Astrocyte of the spinal cord (primary cell): ENCODE data around the gene CEP70.
"Not testable (repeated sequence)": the region's sequence is repeated elsewhere in the genome, so short reads cannot be mapped to it uniquely, and the experiment has no call there.

ENCODE experiments used
- DNase-seq: peaks from one replicate; pipeline ENCODE4 v3.0.0; 2011; ENCODE audit warnings: low read depth, low spot score
- H3K4me3 ChIP-seq: 2 replicates; pipeline ENCODE4 v1.5.1; 2011; ENCODE audit warnings: low read depth, mild to moderate bottlenecking, low read length, moderate library complexity
- in situ Hi-C: cut with HindIII; loops from 2 replicates; pipeline ENCODE4 v1.10.0; 2017; ENCODE audit warnings: low sequenced_read_pairs
- TF ChIP-seq, protein P1 (sequence below): IDR thresholded peaks from 2 replicates; pipeline ENCODE4 v1.5.1; 2012; ENCODE audit warnings: low read depth, mild to moderate bottlenecking, low read length, inconsistent platforms

CEP70 gene

DNA sequence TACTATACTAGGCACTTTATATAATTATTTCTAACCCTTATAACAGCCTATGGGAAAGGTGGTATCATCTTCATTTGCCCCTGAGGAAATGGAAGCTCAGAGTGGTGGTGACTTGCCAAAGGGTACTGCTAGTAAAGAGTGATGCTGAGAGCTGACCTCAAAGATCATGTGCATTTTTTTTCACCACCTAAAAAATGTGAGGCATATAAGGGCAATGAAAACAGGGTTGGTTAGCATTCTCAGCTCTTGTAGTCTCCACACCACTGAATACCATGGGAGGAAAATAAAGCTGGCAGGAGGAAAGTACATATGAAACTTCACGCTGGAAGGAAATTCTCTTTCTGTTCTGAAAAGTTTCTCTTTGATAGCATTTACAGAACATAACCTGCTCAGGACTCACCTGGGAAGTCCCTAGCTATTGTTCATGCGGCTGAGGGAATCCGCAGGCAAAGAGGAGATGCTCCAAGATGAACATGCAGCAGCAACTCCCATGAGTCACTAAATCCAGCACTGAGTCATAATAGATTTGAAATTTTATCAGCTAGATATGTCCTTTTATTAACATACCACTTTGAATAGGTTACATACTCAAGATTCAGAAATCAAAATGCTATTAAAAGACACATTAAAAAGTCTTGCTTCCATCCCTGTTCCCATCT is 31.8 kb upstream of the CEP70 start:
- DNase-seq: peak; percentile 38
- TF ChIP-seq, protein P1, sequence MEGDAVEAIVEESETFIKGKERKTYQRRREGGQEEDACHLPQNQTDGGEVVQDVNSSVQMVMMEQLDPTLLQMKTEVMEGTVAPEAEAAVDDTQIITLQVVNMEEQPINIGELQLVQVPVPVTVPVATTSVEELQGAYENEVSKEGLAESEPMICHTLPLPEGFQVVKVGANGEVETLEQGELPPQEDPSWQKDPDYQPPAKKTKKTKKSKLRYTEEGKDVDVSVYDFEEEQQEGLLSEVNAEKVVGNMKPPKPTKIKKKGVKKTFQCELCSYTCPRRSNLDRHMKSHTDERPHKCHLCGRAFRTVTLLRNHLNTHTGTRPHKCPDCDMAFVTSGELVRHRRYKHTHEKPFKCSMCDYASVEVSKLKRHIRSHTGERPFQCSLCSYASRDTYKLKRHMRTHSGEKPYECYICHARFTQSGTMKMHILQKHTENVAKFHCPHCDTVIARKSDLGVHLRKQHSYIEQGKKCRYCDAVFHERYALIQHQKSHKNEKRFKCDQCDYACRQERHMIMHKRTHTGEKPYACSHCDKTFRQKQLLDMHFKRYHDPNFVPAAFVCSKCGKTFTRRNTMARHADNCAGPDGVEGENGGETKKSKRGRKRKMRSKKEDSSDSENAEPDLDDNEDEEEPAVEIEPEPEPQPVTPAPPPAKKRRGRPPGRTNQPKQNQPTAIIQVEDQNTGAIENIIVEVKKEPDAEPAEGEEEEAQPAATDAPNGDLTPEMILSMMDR: no peak
- H3K4me3 ChIP-seq: no peak overlapping the region
- in situ Hi-C loops: no loop called here

DNA sequence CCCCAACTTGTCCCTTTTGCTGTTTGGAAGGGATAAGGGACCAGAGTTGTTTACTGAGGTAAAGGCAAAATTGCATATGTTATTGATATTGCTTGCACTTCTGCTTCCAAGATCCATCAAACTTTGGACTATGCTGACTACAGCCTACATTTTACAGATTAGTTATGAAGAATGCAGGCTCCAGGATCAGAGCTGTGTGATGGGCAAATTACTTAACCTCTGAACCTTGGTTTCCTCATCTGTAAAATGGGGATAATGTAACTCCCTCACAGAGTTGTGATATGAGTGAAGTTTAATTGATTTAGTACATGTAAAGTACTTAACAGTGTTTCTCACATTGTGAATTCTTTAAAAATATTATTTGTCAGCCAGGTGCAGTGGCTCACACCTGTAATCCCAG is 30.5 kb upstream of the CEP70 start:
- in situ Hi-C loops: no loop called here
- no peak overlapping the region for H3K4me3 ChIP-seq
- no peak for DNase-seq
- TF ChIP-seq, protein P1: no peak

DNA sequence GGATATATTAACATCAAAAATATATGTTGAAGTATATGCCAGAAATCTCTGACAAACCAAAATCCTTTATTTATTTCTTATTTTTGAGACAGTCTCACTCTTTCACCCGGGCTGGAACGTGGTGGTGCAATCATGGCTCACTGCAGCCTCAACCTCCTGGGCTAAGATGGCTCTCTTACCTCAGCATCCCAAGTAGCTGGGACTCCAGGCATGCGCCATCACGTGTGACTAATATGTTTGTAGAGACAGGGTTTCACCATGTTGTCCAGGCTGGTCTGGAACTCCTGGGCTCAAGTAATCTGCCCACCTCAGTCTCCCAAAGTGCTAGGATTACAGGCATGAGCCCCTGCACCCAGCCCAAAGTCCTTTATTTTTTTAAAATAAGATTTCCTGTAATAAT is 26.4 kb upstream of the CEP70 start:
- no peak for DNase-seq
- no peak overlapping the region for H3K4me3 ChIP-seq
- in situ Hi-C loops: no loop called here
- TF ChIP-seq, protein P1: no peak

DNA sequence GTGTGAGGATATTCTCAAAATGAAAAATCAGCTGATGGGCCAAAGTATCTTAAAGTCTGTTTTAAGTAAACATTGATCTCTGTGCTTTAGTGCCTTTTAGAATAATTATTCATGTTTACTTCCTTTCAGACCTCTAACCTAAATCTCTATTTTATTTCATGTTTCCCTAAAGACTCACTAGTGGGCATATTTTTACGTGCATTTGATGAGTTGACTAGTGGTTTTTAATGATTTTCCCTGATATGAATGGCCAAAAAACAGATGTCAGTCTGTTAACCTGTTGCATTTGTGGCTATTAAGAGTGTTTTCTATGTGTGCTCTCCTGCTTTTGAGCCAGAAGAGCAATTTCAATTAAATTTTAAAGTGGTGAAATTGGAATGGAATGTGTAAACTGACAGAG is 21.4 kb upstream of the CEP70 start:
- no peak overlapping the region for H3K4me3 ChIP-seq
- no peak for DNase-seq
- TF ChIP-seq, protein P1: no peak
- in situ Hi-C loops: no loop called here

DNA sequence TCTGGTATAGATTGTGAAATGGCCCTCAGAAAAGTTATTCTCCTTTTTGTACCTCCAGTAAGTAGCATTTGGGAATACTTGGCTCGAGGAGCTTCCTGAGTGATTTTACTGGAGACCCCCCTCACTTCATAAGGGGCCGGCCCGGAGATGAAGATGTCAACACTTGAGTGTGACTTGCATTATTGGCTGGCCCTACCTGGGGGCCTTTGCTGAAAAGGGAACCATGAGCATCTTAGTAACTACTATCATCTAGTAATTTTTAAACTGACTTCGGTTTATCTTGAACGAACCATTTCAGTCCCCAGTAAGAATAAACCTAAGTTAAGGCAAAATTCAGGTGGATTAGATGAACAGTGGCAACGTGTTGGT is 15.8 kb upstream of the CEP70 start:
- TF ChIP-seq, protein P1: no peak
- no peak for DNase-seq
- peak overlapping the region; percentile 56 for H3K4me3 ChIP-seq
- in situ Hi-C loops: no loop called here

DNA sequence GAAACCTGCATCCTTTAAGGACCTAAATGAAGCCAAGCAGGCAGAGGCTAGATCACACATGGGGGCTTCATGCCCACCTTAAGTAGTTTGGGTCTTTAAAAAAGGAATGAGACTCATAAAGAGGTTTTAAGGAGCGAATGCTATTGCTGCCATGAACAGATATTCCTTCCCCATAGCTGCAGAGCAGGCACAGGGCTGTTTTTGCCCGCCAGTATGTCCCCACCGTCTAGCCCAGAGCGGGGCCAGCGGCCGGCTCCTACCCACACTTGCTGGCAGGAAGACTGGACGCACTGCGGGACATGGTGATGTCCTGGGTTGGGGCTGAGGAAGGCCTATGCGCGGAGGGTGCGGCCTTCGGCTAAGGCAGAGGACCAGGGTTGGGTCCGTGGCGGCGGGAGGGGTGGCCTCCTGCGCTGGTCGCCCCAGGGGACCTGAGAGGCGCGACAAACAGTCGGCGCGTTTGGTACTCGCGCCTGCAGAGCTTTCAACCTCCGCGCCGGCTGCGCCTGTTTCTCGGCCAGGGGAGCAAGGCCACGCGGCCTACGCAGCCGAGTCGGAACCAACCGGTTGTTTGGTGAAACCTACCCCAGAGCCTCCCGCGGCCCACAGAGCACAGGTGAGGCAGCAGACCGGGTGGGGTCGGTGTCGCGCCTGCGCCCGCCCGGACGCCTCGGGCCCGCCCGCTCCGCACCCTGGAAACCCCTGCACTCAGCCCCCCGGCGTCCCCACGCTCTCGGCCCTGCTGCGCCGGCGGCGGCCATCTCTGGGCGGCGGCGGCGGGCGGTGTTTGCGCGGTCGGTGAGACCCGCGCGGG is 14.5 kb upstream of the CEP70 start, which contains the start of gene FAIM:
Gene FAIM, plus strand, starts transcription at position 450 of the 814 bp plus-strand sequence. CDS start 10,956 bp downstream, outside the sequence.
- DNase-seq: peak; percentile 77
- in situ Hi-C loops: no loop called here
- TF ChIP-seq, protein P1: no peak
- peak within 1 kb of the TSS; percentile 56 for H3K4me3 ChIP-seq

DNA sequence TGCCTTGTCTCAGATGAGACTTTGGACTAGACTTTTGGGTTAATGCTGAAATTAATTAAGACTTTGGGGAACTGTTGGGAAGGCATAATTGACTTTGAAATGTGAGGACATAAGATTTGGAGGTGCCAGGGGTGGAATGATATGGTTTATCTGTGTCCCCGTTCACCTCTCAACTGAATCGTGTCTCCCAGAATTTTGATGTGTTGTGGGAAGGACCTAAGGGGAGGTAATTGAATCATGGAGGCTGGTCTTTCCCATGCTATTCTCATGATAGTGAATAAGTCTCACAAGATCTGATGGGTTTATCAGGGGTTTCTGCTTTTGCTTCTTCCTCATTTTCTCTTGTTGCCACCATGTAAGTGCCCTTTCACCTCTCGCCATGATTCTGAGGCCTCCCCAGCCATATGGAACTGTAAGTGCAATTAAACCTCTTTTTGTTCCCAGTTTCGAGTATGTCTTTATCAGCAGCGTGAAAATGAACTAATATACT is 10.1 kb upstream of the CEP70 start:
- H3K4me3 ChIP-seq, DNase-seq, in situ Hi-C loops: not testable (repeated sequence)

DNA sequence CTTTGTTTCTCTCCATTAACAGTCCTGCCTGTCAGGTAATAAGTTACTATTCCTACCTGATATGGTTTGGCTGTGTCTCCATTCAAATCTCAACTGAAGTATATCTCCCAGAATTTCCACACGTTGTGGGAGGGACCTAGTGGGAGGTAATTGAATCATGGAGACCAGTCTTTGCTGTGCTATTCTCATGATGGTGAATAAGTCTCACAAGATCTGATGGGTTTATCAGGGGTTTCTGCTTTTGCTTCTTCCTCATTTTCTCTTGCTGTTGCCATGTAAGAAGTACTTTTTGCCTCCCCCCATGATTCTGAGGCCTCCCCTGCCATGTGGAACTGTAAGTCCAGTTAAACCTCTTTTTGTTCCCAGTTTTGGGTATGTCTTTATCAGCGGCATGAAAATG is 7.6 kb upstream of the CEP70 start:
- H3K4me3 ChIP-seq, in situ Hi-C loops, DNase-seq: not testable (repeated sequence)
